ENCODE measurements around the gene TACO1. TPM values are rescaled to one million over a fixed set of nuclear protein-coding genes. Genes with fewer than 3 reads are reported as not detected.
A peak's percentile ranks its signal among the peaks of the same experiment; 100 is the strongest.

The TACO1 gene
- total RNA-seq, 1 experiment from 2014 or later: 27.1 TPM

DNA sequence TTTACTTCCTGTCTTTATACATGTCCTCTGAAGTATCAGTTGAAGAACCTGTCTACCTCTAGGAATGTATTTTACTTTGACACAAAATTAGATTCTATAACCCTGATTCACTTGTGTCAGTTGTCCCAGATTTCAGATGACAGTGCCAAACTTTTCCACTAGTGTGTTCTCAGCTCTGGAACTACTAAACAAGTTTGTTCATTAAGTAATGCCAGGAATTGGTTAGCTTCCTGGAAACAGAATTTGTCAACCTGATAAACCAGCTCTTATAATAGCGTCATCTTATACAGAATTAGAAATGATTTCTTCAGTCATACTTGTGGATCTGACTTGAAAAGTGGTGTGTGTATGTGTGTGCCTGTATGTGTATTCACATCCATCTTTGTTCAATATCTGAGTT is 28.9 kb downstream of the TACO1 start:
- CTCF ChIA-PET: no interaction called here
- H2AFZ ChIP-seq: no peak overlapping the region
- H3K4me1 ChIP-seq (replicated peaks; ENCODE audit: insufficient read depth): no peaks in the 10 kb centered on the region
- POLR2A ChIA-PET (ENCODE audit: unreplicated experiment): interaction anchor here (0.6 kb wide), 1 partner anchor 1246 kb away, joined by 3 read pairs; no protein-coding TSS in a partner anchor
- no peaks in the 10 kb centered on the region for H3K27me3 ChIP-seq (ENCODE audit: insufficient read depth, low read depth)
- no peaks in the 10 kb centered on the region for H3K79me2 ChIP-seq (ENCODE audit: low read depth)
- no peaks in the 10 kb centered on the region for H3K9me3 ChIP-seq (ENCODE audit: insufficient read depth, low read depth)
- no peak overlapping the region for H3K27ac ChIP-seq
- peak in 1 of 2 experiments; percentile 40 for DNase-seq
- H3K36me3 ChIP-seq (ENCODE audit: low read depth): no peaks in the 10 kb centered on the region
- H4K20me1 ChIP-seq (ENCODE audit: insufficient read depth): no peaks in the 10 kb centered on the region
- BruUV-seq (replicated peaks): no TSS peak
- H3F3A ChIP-seq (ENCODE audit: insufficient read depth, low read depth): no peaks in the 10 kb centered on the region
- TF ChIP-seq, protein P1, sequence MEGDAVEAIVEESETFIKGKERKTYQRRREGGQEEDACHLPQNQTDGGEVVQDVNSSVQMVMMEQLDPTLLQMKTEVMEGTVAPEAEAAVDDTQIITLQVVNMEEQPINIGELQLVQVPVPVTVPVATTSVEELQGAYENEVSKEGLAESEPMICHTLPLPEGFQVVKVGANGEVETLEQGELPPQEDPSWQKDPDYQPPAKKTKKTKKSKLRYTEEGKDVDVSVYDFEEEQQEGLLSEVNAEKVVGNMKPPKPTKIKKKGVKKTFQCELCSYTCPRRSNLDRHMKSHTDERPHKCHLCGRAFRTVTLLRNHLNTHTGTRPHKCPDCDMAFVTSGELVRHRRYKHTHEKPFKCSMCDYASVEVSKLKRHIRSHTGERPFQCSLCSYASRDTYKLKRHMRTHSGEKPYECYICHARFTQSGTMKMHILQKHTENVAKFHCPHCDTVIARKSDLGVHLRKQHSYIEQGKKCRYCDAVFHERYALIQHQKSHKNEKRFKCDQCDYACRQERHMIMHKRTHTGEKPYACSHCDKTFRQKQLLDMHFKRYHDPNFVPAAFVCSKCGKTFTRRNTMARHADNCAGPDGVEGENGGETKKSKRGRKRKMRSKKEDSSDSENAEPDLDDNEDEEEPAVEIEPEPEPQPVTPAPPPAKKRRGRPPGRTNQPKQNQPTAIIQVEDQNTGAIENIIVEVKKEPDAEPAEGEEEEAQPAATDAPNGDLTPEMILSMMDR (conservative IDR thresholded peaks at IDR 0.05): no peak
- TF ChIP-seq EZH2 (IDR thresholded peaks at IDR 0.05; ENCODE audit: low read depth): no peak
- no peak overlapping the region for H3K4me3 ChIP-seq
- no peaks in the 10 kb centered on the region for H3K9me2 ChIP-seq (ENCODE audit: insufficient read depth)
- intact Hi-C loops (cut with micrococcal nuclease; ENCODE audit: unreplicated experiment): no loop called here
- no peak overlapping the region for H3K4me2 ChIP-seq

DNA sequence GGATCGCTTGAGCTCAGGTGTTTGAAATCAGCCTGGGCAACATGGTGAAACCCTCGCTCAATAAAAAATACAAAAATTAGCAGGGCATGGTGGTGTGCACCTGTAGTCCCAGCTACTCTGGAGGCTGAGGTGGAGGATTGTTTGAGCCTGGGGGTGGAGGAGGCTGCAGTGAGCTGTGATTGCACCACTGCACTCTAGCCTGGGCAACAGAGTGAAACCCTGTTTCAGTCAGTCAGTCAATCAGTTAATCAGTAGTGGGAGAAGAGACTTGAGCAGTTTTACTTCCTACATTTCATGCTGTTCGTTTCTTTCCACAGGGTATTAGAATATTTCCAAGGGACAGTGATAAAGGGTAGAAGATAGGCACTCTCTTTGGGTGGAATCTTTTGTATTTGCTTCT is 30.4 kb downstream of the TACO1 start:
- no peak overlapping the region for H3K4me3 ChIP-seq
- H3K27me3 ChIP-seq (ENCODE audit: insufficient read depth, low read depth): no peaks in the 10 kb centered on the region
- no peaks in the 10 kb centered on the region for H3K9me3 ChIP-seq (ENCODE audit: insufficient read depth, low read depth)
- no peaks in the 10 kb centered on the region for H4K20me1 ChIP-seq (ENCODE audit: insufficient read depth)
- H3K4me1 ChIP-seq (replicated peaks; ENCODE audit: insufficient read depth): no peaks in the 10 kb centered on the region
- ChIA-PET CTCF (no interaction called here), POLR2A (ENCODE audit: unreplicated experiment) (no interaction called here)
- no peaks in the 10 kb centered on the region for H3K9me2 ChIP-seq (ENCODE audit: insufficient read depth)
- intact Hi-C loops (cut with micrococcal nuclease; ENCODE audit: unreplicated experiment): no loop called here
- TF ChIP-seq EZH2 (IDR thresholded peaks at IDR 0.05; ENCODE audit: low read depth): no peak
- TF ChIP-seq, protein P1 (conservative IDR thresholded peaks at IDR 0.05): no peak
- H3K36me3 ChIP-seq (ENCODE audit: low read depth): no peaks in the 10 kb centered on the region
- BruUV-seq (replicated peaks): no TSS peak
- no peak for DNase-seq
- H2AFZ ChIP-seq: no peak overlapping the region
- no peaks in the 10 kb centered on the region for H3F3A ChIP-seq (ENCODE audit: insufficient read depth, low read depth)
- H3K4me2 ChIP-seq: no peak overlapping the region
- H3K79me2 ChIP-seq (ENCODE audit: low read depth): no peaks in the 10 kb centered on the region
- H3K27ac ChIP-seq: no peak overlapping the region

DNA sequence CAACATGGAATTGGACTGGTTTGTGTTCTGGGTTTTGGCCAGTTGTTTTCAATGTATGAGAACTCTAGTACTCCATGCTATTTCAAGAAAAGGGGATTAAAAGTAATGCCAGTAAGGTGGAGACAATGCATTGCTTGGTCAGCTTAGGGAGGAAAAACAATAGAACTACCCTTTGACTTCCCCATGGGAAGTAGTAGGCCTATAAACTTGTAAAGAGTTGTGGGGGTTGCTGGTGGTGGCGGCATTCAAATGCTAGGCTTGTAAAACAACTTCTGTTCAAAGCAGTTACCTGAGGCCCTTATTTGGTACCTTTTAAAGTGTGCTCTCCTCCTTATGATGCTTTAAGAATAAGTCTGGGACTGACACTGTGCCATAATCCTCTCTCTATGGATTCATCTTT is 30.9 kb downstream of the TACO1 start:
- Histone ChIP-seq H3K4me1 (replicated peaks; ENCODE audit: insufficient read depth) (no peaks in the 10 kb centered on the region), H3K4me2 (no peak overlapping the region), H3K36me3 (ENCODE audit: low read depth) (no peaks in the 10 kb centered on the region), H3K4me3 (no peak overlapping the region), H3K27me3 (ENCODE audit: insufficient read depth, low read depth) (no peaks in the 10 kb centered on the region), H2AFZ (no peak overlapping the region), H4K20me1 (ENCODE audit: insufficient read depth) (no peaks in the 10 kb centered on the region), H3K79me2 (ENCODE audit: low read depth) (no peaks in the 10 kb centered on the region), H3K9me3 (ENCODE audit: insufficient read depth, low read depth) (no peaks in the 10 kb centered on the region), H3F3A (ENCODE audit: insufficient read depth, low read depth) (no peaks in the 10 kb centered on the region), H3K27ac (no peak overlapping the region), H3K9me2 (ENCODE audit: insufficient read depth) (no peaks in the 10 kb centered on the region)
- no peak for TF ChIP-seq EZH2 (IDR thresholded peaks at IDR 0.05; ENCODE audit: low read depth)
- TF ChIP-seq, protein P1 (conservative IDR thresholded peaks at IDR 0.05): no peak
- no peak for DNase-seq
- intact Hi-C loops (cut with micrococcal nuclease; ENCODE audit: unreplicated experiment): no loop called here
- ChIA-PET CTCF (no interaction called here), POLR2A (ENCODE audit: unreplicated experiment) (no interaction called here)
- no TSS peak for BruUV-seq (replicated peaks)
